GM12872 (cell line): ENCODE data around the gene ADPRHL1.

Experiments
- TF ChIP-seq, protein P1 (sequence below): IDR thresholded peaks from 3 replicates; pipeline ENCODE4 v1.5.1; 2011; ENCODE audit warnings: low read depth, mild to moderate bottlenecking, low read length, moderate library complexity; ENCODE audit not compliant: insufficient read depth

ADPRHL1 gene

DNA sequence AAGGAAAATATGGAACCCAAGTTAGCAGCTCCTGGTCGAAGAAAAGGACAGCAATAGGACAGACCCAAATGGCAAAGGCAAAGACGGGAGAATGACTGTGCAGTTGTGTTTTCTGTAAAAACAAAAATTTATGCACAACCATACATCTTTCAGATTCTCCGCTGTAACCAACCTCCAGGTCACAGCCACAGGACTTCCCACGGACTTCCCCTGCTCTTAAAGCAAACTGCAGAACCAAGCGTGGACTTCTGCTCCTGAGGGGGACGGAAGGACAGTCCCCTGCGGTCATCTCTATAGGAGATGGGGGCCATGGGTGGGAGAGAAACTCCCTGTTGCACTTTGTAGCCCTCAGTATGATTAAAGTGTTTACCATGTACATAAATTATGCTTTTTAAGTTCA, 91.9 kb downstream of the ADPRHL1 start:
- TF ChIP-seq, protein P1, sequence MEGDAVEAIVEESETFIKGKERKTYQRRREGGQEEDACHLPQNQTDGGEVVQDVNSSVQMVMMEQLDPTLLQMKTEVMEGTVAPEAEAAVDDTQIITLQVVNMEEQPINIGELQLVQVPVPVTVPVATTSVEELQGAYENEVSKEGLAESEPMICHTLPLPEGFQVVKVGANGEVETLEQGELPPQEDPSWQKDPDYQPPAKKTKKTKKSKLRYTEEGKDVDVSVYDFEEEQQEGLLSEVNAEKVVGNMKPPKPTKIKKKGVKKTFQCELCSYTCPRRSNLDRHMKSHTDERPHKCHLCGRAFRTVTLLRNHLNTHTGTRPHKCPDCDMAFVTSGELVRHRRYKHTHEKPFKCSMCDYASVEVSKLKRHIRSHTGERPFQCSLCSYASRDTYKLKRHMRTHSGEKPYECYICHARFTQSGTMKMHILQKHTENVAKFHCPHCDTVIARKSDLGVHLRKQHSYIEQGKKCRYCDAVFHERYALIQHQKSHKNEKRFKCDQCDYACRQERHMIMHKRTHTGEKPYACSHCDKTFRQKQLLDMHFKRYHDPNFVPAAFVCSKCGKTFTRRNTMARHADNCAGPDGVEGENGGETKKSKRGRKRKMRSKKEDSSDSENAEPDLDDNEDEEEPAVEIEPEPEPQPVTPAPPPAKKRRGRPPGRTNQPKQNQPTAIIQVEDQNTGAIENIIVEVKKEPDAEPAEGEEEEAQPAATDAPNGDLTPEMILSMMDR = no peak

DNA sequence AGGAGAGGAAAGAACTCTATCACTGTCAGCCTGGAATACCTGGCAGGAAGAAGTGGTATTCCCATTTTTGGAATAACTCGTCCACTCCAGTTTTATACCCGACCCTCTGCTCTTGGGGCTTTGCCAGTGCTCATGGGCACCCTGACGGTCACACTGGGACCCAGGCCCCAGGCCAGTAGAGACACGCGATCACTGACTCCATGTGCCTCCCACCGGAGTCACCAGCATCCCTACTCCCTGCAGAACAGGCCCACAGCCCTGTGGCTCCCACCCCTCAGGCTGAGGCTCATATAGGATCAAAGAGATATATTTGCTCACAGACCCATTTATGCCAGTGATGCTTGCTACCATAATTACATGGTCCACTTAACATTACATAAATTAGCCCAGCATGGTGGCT, 92.8 kb downstream of the ADPRHL1 start:
- TF ChIP-seq, protein P1 = no peak

DNA sequence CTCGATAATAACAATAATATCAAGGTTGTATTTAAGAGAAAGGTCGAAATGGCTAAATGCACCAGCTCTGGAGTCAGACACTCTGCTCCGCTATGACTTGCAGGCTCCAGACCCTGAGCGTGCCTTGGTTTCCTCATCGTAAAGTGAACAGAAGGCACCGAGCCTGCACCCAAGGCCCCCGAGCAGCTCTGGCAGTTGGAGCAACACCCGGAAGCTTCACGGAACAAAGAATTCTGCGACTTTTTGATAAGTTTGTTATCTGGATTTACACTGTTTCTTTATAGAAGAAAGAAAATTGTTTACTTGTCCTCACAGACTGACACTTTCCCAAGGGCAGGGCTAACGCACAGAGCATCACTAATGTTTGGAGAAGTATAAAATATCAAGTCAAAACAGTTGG, 93.7 kb downstream of the ADPRHL1 start:
- TF ChIP-seq, protein P1 = no peak

DNA sequence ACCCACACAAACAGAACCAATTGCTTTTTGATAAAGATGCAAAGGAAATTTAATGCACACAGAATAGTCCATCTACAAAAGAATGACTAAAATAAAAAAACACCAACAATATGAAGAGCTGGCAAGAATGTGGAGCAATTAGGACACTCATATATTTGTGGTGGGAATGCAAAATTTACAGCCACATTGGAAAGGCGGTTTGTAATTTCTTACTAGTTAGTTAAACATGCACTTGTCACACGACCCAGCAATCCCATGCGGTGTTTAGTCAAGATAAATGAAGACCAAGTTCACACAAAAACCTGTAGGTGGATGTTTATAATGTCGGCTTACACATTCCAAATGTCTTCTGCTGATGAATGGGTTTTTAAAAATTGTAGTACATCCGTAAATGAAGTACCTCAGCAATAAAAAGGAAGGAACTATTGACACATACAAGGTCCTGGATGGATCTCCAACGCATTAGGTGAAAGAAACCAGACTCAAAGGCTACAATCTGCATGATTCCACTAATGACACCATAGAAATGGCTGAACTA, 94.6 kb downstream of the ADPRHL1 start:
- TF ChIP-seq, protein P1 = no peak

DNA sequence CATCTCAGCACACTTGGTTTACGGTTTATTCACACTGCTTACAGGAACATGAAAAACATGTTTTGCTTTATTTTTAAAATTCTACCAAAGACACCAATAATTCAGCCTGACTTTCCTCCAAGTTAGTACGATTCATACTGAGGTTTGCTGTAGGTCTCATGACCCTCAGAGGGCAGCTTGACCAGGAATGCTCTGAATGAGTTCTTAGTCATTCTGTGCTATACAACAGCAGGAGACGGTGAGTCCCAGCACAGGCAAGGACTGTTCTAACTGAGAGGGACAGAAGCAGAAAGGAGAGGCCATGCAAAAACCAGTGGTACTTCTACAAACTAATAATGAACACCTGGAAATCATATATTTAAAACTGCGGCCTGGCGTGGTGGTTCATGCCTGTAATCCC, 95.8 kb downstream of the ADPRHL1 start:
- TF ChIP-seq, protein P1 = no peak

DNA sequence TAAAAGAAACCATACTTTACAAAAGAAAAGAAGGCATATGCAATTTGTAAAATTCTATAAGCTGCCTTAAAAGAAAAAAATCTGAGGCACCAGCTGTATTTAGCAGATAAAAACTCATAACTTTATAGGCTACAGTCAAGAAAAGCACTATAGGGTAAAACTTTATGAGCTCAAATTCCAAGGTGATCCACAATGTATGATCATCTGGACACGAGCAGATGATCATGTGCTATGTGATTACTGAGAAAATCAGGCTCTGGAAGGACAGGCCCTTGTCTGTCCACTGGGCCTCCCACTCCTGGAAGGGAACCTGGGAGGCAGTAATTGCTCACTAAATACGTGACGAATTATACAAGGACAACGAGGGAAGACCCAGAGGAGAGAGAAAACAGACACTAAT, 96.7 kb downstream of the ADPRHL1 start:
- TF ChIP-seq, protein P1 = no peak

DNA sequence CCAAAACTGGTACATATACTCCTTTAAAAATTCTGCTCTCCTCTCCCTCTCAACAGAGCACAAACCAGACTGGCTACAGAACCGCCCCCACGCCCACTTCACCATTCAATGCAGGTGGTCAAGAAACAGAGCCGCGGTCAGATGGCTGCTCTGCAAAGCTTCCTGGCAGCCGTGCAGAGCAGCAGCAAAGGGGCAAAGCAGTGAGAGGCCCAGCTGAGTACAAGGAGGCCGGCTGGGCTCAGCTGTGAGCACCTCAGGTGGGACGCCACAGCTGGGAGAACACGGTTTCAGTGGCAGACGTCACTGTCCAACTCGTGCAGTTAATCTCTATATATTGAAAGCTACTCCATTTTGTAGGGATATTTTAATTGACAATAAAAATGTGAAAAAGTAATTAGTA, 97.7 kb downstream of the ADPRHL1 start:
- TF ChIP-seq, protein P1 = no peak
